Transverse colon (tissue), 4 donors: ENCODE results near the gene ANKRD11.
"Not testable (repeated sequence)": the region's sequence is repeated elsewhere in the genome, so short reads cannot be mapped to it uniquely, and the experiment has no call there.

ENCODE experiments used
- EP300 ChIP-seq: sonication (generic); formaldehyde crosslinking; IDR thresholded peaks from one replicate; pipeline ENCODE4 v1.6.1; 2017; ENCODE audit warnings: antibody characterized with exemption, low read depth
- POLR2A ChIP-seq: fragments of 450-650 bp; IDR thresholded peaks from one replicate; pipeline ENCODE4 v1.6.1; 2016; ENCODE audit warnings: antibody characterized with exemption, mild to moderate bottlenecking, moderate library complexity
- POLR2AphosphoS5 ChIP-seq, 3 donors: sonication (generic); formaldehyde crosslinking; IDR thresholded peaks; one replicate each; pipeline ENCODE4 v1.6.1; 2016; ENCODE audit warnings: antibody characterized with exemption in 3 of 3
- TF ChIP-seq, protein P1 (sequence below), 5 experiments: fragments of 200-600 bp in 3 of 5; fragments of 450-650 bp in 2 of 5; sonication (generic) in 3 of 5; IDR thresholded peaks; 1 replicate in 2 of 5; 2 replicates in 3 of 5; pipeline ENCODE4 v1.5.1; 2016 to 2017; ENCODE audit warnings: antibody characterized with exemption in 5 of 5, inconsistent platforms in 3 of 5, mild to moderate bottlenecking in 2 of 5, moderate library complexity in 1 of 5

DNA sequence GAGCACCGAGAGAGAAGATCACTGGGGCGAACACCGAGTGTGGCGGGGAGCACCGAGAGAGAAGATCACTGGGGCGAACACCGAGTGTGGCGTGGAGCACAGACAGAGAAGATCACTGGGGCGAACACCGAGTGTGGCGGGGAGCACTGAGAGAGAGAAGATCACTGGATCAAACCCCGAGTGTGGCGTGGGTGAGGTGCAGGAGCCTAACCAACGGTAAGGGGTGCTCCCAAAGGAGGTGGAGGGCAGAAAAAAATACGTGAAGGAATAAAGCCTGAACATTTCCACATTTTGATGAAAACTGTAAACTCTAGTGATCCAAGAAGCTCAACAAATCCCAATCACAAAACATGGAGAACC, 100.2 kb downstream of the ANKRD11 start:
- TF ChIP-seq, protein P1, sequence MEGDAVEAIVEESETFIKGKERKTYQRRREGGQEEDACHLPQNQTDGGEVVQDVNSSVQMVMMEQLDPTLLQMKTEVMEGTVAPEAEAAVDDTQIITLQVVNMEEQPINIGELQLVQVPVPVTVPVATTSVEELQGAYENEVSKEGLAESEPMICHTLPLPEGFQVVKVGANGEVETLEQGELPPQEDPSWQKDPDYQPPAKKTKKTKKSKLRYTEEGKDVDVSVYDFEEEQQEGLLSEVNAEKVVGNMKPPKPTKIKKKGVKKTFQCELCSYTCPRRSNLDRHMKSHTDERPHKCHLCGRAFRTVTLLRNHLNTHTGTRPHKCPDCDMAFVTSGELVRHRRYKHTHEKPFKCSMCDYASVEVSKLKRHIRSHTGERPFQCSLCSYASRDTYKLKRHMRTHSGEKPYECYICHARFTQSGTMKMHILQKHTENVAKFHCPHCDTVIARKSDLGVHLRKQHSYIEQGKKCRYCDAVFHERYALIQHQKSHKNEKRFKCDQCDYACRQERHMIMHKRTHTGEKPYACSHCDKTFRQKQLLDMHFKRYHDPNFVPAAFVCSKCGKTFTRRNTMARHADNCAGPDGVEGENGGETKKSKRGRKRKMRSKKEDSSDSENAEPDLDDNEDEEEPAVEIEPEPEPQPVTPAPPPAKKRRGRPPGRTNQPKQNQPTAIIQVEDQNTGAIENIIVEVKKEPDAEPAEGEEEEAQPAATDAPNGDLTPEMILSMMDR (IDR thresholded peaks at IDR 0.05) = not testable (repeated sequence)
- TF ChIP-seq EP300; POLR2A; POLR2AphosphoS5 (IDR thresholded peaks at IDR 0.05): not testable (repeated sequence)
